ENCODE results near the gene QSOX1. TPM values are rescaled to one million over a fixed set of nuclear protein-coding genes. Genes with fewer than 3 reads are reported as not detected.

The QSOX1 gene
- total and polyA plus RNA-seq, 8 donors, result 145 to 482 (median 190) TPM

- intact Hi-C loops (cut with DNase I), result no loop called here
- TF ChIP-seq, protein P1, sequence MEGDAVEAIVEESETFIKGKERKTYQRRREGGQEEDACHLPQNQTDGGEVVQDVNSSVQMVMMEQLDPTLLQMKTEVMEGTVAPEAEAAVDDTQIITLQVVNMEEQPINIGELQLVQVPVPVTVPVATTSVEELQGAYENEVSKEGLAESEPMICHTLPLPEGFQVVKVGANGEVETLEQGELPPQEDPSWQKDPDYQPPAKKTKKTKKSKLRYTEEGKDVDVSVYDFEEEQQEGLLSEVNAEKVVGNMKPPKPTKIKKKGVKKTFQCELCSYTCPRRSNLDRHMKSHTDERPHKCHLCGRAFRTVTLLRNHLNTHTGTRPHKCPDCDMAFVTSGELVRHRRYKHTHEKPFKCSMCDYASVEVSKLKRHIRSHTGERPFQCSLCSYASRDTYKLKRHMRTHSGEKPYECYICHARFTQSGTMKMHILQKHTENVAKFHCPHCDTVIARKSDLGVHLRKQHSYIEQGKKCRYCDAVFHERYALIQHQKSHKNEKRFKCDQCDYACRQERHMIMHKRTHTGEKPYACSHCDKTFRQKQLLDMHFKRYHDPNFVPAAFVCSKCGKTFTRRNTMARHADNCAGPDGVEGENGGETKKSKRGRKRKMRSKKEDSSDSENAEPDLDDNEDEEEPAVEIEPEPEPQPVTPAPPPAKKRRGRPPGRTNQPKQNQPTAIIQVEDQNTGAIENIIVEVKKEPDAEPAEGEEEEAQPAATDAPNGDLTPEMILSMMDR (IDR thresholded peaks at IDR 0.05), result no peak
These were observed 75.1 kb downstream of the QSOX1 start, which contains the start of gene LHX4 for GRCh38 chr1:180229483-180230415. Gene LHX4 (plus strand): TSS chr1:180230264. CDS start chr1:180230530, 266 bp downstream.

GRCh38 chr1:180230416-180230790, 75.7 kb downstream of the QSOX1 start:
- peaks cover 21 to 62% of the 10 kb centered on the region in 2 donors for H3K4me1 ChIP-seq
- H3K27me3 ChIP-seq, result peaks cover 96 to 100% of the 10 kb centered on the region in 2 donors
- ATAC-seq, result no peak
- no peaks in the 10 kb centered on the region for H3K36me3 ChIP-seq
- intact Hi-C loops (cut with DNase I), result no loop called here
- DNase-seq, result no peak
- H3K27ac ChIP-seq, result no peak overlapping the region
- H3K4me3 ChIP-seq, result peak overlapping the region; percentile 44 to 61
- TF ChIP-seq, protein P1 (IDR thresholded peaks at IDR 0.05), result no peak
- H3K9me3 ChIP-seq, result no peaks in the 10 kb centered on the region

More at GRCh38 chr1:180229483-180230415, 75.1 kb downstream of the QSOX1 start, which contains the start of gene LHX4:
- Histone ChIP-seq H3K27me3 (peaks cover 93 to 100% of the 10 kb centered on the region in 2 donors), H3K36me3 (no peaks in the 10 kb centered on the region), H3K27ac (no peak within 1 kb of the TSS), H3K4me1 (peaks cover 21 to 55% of the 10 kb centered on the region in 2 donors), H3K4me3 (peak within 1 kb of the TSS; percentile 44 to 61), H3K9me3 (no peaks in the 10 kb centered on the region)
- ATAC-seq (peak; percentile 58), DNase-seq (peak in 3 of 4 donors; percentile 16 to 83 (median 42))

- peak; percentile 24 for ATAC-seq
- Histone ChIP-seq H3K4me3 (peak overlapping the region; percentile 44 to 61), H3K27me3 (peaks cover 98 to 100% of the 10 kb centered on the region in 2 donors), H3K9me3 (no peaks in the 10 kb centered on the region), H3K27ac (no peak overlapping the region), H3K4me1 (peaks cover 21 to 67% of the 10 kb centered on the region in 2 donors), H3K36me3 (no peaks in the 10 kb centered on the region)
- intact Hi-C loops (cut with DNase I), result no loop called here
- TF ChIP-seq, protein P1 (IDR thresholded peaks at IDR 0.05), result no peak
- peak in 2 of 4 donors; percentile 27 to 84 for DNase-seq
These were observed 76.3 kb downstream of the QSOX1 start for GRCh38 chr1:180230791-180231505.

- ATAC-seq (peak; percentile 15), DNase-seq (peak in 2 of 4 donors; percentile 28 to 81)
- H3K36me3 ChIP-seq, result no peaks in the 10 kb centered on the region
- H3K4me3 ChIP-seq, result peak overlapping the region; percentile 44 to 61
- TF ChIP-seq, protein P1 (IDR thresholded peaks at IDR 0.05), result no peak
- no peak overlapping the region for H3K27ac ChIP-seq
- H3K9me3 ChIP-seq, result no peaks in the 10 kb centered on the region
- peaks cover 21 to 71% of the 10 kb centered on the region in 2 donors for H3K4me1 ChIP-seq
- H3K27me3 ChIP-seq, result peaks cover 98 to 100% of the 10 kb centered on the region in 2 donors
- intact Hi-C loops (cut with DNase I), result no loop called here
These were observed 76.8 kb downstream of the QSOX1 start for GRCh38 chr1:180231506-180231921.

Data from left lung (tissue), 10 donors.